ENCODE measurements around the gene GAD2.
A peak's percentile ranks its signal among the peaks of the same experiment; 100 is the strongest.
"Not testable (repeated sequence)": the region's sequence is repeated elsewhere in the genome, so short reads cannot be mapped to it uniquely, and the experiment has no call there.

Gene GAD2

GRCh38 chr10:26318672-26319071, 102.1 kb downstream of the GAD2 start:
- DNase-seq (ENCODE audit: low spot score) = no peak

GRCh38 chr10:26323219-26323618, 106.6 kb downstream of the GAD2 start:
- no peak for DNase-seq (ENCODE audit: low spot score)

GRCh38 chr10:26326851-26327250, 110.3 kb downstream of the GAD2 start:
- no peak for DNase-seq (ENCODE audit: low spot score)

- DNase-seq (ENCODE audit: low spot score) = no peak
Measured at GRCh38 chr10:26327811-26328210, 111.2 kb downstream of the GAD2 start.

- no peak for DNase-seq (ENCODE audit: low spot score)
Measured at GRCh38 chr10:26331371-26331770, 114.8 kb downstream of the GAD2 start.

- DNase-seq (ENCODE audit: low spot score) = no peak
Measured at GRCh38 chr10:26334232-26334931, 117.8 kb downstream of the GAD2 start.

- DNase-seq (ENCODE audit: low spot score) = peak; percentile 67
Measured at GRCh38 chr10:26334932-26335573, 118.5 kb downstream of the GAD2 start.

GRCh38 chr10:26335574-26336093, 119.1 kb downstream of the GAD2 start:
- no peak for DNase-seq (ENCODE audit: low spot score)

GRCh38 chr10:26336979-26337378, 120.4 kb downstream of the GAD2 start:
- DNase-seq (ENCODE audit: low spot score) = no peak

GRCh38 chr10:26341701-26342100, 125.1 kb downstream of the GAD2 start:
- DNase-seq (ENCODE audit: low spot score) = no peak

- not testable (repeated sequence) for DNase-seq (ENCODE audit: low spot score)
Measured at GRCh38 chr10:26348821-26349417, 132.3 kb downstream of the GAD2 start.

All from AG20443 (cell line).